HepG2 (cell line): ENCODE results near the gene POGK. TPM values are rescaled to one million over a fixed set of nuclear protein-coding genes. Genes with fewer than 3 reads are reported as not detected.

Experiments used
- FIP1L1 ChIP-seq: fragments of 200-400 bp; formaldehyde crosslinking; IDR thresholded peaks from 2 replicates; pipeline ENCODE4 v1.6.1; 2018; ENCODE audit warnings: low read depth, mild to moderate bottlenecking, low read length, moderate library complexity, borderline replicate concordance; ENCODE audit not compliant: insufficient read depth
- FLYWCH1 ChIP-seq: sonication (generic); formaldehyde crosslinking; IDR thresholded peaks from 2 replicates; pipeline ENCODE4 v1.8.1; 2023; ENCODE audit warnings: mild to moderate bottlenecking, missing genetic modification reagents
- GATAD2A ChIP-seq: IDR thresholded peaks from 2 replicates; pipeline ENCODE4 v1.6.1; 2016
- KDM6A ChIP-seq: IDR thresholded peaks from 2 replicates; pipeline ENCODE4 v1.6.1; 2016; ENCODE audit warnings: low read depth
- PPARG ChIP-seq: conservative IDR thresholded peaks from 2 replicates; pipeline ENCODE4 v1.6.1; 2016; ENCODE audit warnings: missing biosample characterization, missing genetic modification reagents
- RBFOX2 ChIP-seq: fragments of 200-400 bp; formaldehyde crosslinking; IDR thresholded peaks from 2 replicates; pipeline ENCODE4 v1.6.1; 2017; ENCODE audit warnings: low read depth, mild to moderate bottlenecking, low read length
- RXRB ChIP-seq: IDR thresholded peaks from 2 replicates; pipeline ENCODE4 v1.6.1; 2016; ENCODE audit warnings: borderline replicate concordance, missing genetic modification reagents, missing compliant biosample characterization
- SRSF4 ChIP-seq: fragments of 200-400 bp; formaldehyde crosslinking; IDR thresholded peaks from one replicate; pipeline ENCODE4 v1.6.1; 2018; ENCODE audit warnings: mild to moderate bottlenecking, low read depth, low read length, moderate library complexity; ENCODE audit not compliant: poor library complexity, severe bottlenecking
- STAT5B ChIP-seq: sonication (generic); formaldehyde crosslinking; IDR thresholded peaks from 2 replicates; pipeline ENCODE4 v1.4.0; 2020; ENCODE audit warnings: missing genetic modification reagents
- TGIF2 ChIP-seq: IDR thresholded peaks from 2 replicates; pipeline ENCODE4 v1.6.1; 2016; ENCODE audit warnings: control low read depth, missing compliant biosample characterization
- ZFP1 ChIP-seq: IDR thresholded peaks from 2 replicates; pipeline ENCODE4 v1.6.1; 2016
- ZNF10 ChIP-seq: sonication (generic); formaldehyde crosslinking; IDR thresholded peaks from 2 replicates; pipeline ENCODE4 v1.4.0; 2020; ENCODE audit warnings: mild to moderate bottlenecking, low read depth, missing genetic modification reagents, borderline replicate concordance
- ZNF232 ChIP-seq: sonication (generic); formaldehyde crosslinking; IDR thresholded peaks from 2 replicates; pipeline ENCODE4 v1.4.0; 2020; ENCODE audit warnings: missing genetic modification reagents, borderline replicate concordance
- ZNF24 ChIP-seq: fragments of 450-650 bp; IDR thresholded peaks from 2 replicates; pipeline ENCODE4 v1.6.1; 2017; ENCODE audit warnings: antibody characterized with exemption, mild to moderate bottlenecking
- ZNF607 ChIP-seq: sonication (generic); formaldehyde crosslinking; IDR thresholded peaks from 2 replicates; pipeline ENCODE4 v1.5.1; 2020; ENCODE audit warnings: missing genetic modification reagents, mild to moderate bottlenecking, borderline replicate concordance
- ZNF629 ChIP-seq: sonication (generic); formaldehyde crosslinking; conservative IDR thresholded peaks from 2 replicates; pipeline ENCODE4 v1.5.0; 2020; ENCODE audit warnings: missing genetic modification reagents
- ZNF737 ChIP-seq: sonication (generic); formaldehyde crosslinking; IDR thresholded peaks from 2 replicates; pipeline ENCODE4 v1.5.0; 2020; ENCODE audit warnings: missing genetic modification reagents, mild to moderate bottlenecking, borderline replicate concordance
- ZSCAN25 ChIP-seq: sonication (generic); formaldehyde crosslinking; IDR thresholded peaks from 2 replicates; pipeline ENCODE4 v1.8.0; 2022; ENCODE audit warnings: mild to moderate bottlenecking, missing genetic modification reagents
- polyA plus RNA-seq, 8 experiments: library from polyadenylated mRNA; depleted of rRNA in 3 of 8; stranded (reverse) in 7 of 8; unstranded in 1 of 8; fragments of >200 nt; fragmentation: Illumina TruSeq in 4 of 8; extraction: Trizol in 4 of 8; gene quantifications; 2 replicates each; pipeline versions ENCODE4 v1.2.1 to v1.2.3, GENCODE V29; 2011 to 2016; ENCODE audit warnings: low read depth in 4 of 8, missing spikeins in 1 of 8, mixed read lengths in 1 of 8; ENCODE audit not compliant: insufficient read depth in 1 of 8
- total RNA-seq, 5 experiments: library from RNA; depleted of rRNA; stranded (reverse); fragments of >200 nt; fragmentation: Illumina TruSeq; extraction: Trizol; gene quantifications; 2 replicates each; pipeline ENCODE4 v1.2.3, GENCODE V29; 2016; ENCODE audit warnings: low read depth in 1 of 5
- TF ChIP-seq, protein P1 (sequence below): sonication (generic); formaldehyde crosslinking; IDR thresholded peaks from 2 replicates; pipeline ENCODE4 v1.4.0; 2020; ENCODE audit warnings: missing genetic modification reagents
- TF ChIP-seq, protein P2 (sequence below): sonication (generic); formaldehyde crosslinking; IDR thresholded peaks from 2 replicates; pipeline ENCODE4 v1.4.0; 2020; ENCODE audit warnings: missing genetic modification reagents
- TF ChIP-seq, protein P3 (sequence below): sonication (generic); formaldehyde crosslinking; IDR thresholded peaks from 2 replicates; pipeline ENCODE4 v1.4.0; 2020; ENCODE audit warnings: missing genetic modification reagents

The POGK gene
- total and polyA plus RNA-seq, 2 of the 13 experiments (the other 11 are each of a cell fraction or from before 2014, with no cell fraction given) = 4.8 to 16.2 TPM

GRCh38 chr1:166874464-166874863 lies 35.2 kb downstream of the POGK start (continued):
- TF ChIP-seq, protein P1, sequence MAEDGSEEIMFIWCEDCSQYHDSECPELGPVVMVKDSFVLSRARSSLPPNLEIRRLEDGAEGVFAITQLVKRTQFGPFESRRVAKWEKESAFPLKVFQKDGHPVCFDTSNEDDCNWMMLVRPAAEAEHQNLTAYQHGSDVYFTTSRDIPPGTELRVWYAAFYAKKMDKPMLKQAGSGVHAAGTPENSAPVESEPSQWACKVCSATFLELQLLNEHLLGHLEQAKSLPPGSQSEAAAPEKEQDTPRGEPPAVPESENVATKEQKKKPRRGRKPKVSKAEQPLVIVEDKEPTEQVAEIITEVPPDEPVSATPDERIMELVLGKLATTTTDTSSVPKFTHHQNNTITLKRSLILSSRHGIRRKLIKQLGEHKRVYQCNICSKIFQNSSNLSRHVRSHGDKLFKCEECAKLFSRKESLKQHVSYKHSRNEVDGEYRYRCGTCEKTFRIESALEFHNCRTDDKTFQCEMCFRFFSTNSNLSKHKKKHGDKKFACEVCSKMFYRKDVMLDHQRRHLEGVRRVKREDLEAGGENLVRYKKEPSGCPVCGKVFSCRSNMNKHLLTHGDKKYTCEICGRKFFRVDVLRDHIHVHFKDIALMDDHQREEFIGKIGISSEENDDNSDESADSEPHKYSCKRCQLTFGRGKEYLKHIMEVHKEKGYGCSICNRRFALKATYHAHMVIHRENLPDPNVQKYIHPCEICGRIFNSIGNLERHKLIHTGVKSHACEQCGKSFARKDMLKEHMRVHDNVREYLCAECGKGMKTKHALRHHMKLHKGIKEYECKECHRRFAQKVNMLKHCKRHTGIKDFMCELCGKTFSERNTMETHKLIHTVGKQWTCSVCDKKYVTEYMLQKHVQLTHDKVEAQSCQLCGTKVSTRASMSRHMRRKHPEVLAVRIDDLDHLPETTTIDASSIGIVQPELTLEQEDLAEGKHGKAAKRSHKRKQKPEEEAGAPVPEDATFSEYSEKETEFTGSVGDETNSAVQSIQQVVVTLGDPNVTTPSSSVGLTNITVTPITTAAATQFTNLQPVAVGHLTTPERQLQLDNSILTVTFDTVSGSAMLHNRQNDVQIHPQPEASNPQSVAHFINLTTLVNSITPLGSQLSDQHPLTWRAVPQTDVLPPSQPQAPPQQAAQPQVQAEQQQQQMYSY (CRISPR knock-in tag) = no peak
- no peak for TF ChIP-seq ZNF24
- no peak for TF ChIP-seq ZNF607
- peak; percentile 23; the same call in 1 of the 2 replicates for TF ChIP-seq KDM6A
- no peak for TF ChIP-seq ZNF10
- TF ChIP-seq ZNF232 (CRISPR knock-in tag) = no peak
- TF ChIP-seq GATAD2A (CRISPR knock-in tag) = peak; percentile 57
- no peak for TF ChIP-seq RBFOX2
- TF ChIP-seq FIP1L1 = no peak
- TF ChIP-seq ZNF629 = peak; percentile 6; the same call in 1 of the 2 replicates
- no peak for TF ChIP-seq ZFP1 (CRISPR knock-in tag)
- TF ChIP-seq, protein P2, sequence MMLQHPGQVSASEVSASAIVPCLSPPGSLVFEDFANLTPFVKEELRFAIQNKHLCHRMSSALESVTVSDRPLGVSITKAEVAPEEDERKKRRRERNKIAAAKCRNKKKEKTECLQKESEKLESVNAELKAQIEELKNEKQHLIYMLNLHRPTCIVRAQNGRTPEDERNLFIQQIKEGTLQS (CRISPR knock-in tag) = no peak
- TF ChIP-seq, protein P3, sequence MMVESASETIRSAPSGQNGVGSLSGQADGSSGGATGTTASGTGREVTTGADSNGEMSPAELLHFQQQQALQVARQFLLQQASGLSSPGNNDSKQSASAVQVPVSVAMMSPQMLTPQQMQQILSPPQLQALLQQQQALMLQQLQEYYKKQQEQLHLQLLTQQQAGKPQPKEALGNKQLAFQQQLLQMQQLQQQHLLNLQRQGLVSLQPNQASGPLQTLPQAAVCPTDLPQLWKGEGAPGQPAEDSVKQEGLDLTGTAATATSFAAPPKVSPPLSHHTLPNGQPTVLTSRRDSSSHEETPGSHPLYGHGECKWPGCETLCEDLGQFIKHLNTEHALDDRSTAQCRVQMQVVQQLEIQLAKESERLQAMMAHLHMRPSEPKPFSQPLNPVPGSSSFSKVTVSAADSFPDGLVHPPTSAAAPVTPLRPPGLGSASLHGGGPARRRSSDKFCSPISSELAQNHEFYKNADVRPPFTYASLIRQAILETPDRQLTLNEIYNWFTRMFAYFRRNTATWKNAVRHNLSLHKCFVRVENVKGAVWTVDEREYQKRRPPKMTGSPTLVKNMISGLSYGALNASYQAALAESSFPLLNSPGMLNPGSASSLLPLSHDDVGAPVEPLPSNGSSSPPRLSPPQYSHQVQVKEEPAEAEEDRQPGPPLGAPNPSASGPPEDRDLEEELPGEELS = peak; percentile 32; the same call in 1 of the 2 replicates
- TF ChIP-seq STAT5B (CRISPR knock-in tag) = no peak
- peak; percentile 65; the same call in 1 of the 2 replicates for TF ChIP-seq RXRB (CRISPR knock-in tag)
- no peak for TF ChIP-seq PPARG (CRISPR knock-in tag)
- no peak for TF ChIP-seq SRSF4
- 0 out of 2 replicates have a peak, but pooled peaks have one; percentile 45 for TF ChIP-seq ZSCAN25 (CRISPR knock-in tag)
- no peak for TF ChIP-seq FLYWCH1 (CRISPR knock-in tag)
- no peak for TF ChIP-seq TGIF2 (CRISPR knock-in tag)
- no peak for TF ChIP-seq ZNF737 (CRISPR knock-in tag)
